Measurements from ENCODE around the gene PCSK4.
"Not testable (repeated sequence)": the region's sequence is repeated elsewhere in the genome, so short reads cannot be mapped to it uniquely, and the experiment has no call there.

Gene PCSK4

GRCh38 chr19:1490311-1491113, at the start of gene PCSK4:
Gene PCSK4 (minus strand): TSS chr19:1490350. CDS start chr19:1490346, 4 bp downstream.
- peak; percentile 96 for DNase-seq

GRCh38 chr19:1539749-1540148, 49.6 kb upstream of the PCSK4 start:
- not testable (repeated sequence) for DNase-seq

DNA sequence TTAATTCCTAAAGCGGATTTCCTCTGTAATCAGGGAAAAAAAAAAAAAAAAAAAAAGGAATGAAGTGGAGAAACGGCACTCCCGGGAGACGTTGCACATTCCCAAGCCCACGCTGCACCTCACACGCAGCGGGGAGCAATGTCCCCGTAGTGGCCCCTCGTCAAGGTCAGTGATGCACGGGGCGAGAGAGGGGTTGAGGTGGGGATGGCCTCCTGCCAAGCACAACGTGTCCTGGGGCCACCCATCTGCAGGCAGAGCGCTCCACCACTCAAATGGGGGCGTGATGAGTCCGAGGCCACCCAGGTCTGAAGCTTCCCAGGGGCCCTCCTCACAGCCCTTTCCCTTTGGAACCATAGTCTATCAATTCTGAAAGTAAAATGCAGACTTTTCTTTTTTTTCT, 48.8 kb upstream of the PCSK4 start:
- DNase-seq, result no peak

DNA sequence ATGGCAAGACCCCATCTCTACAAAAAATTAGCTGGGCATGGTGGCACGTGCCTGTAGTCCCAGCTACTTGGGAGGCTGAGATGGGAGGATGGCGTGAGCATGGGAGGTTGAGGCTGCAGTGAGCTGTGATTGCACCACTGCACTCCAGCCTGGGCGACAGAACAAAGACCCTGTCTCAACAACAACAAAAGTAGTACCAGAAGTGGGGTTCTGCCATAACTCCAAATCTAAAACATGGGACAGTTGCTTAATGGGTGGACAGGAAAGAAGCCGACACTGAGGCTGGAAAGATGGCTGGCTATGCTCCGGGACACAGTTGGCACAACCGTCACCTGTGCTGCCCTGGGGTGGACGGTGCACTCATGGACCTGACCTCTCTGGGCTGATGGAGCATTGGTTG, 45.5 kb upstream of the PCSK4 start:
- DNase-seq, result not testable (repeated sequence)

DNA sequence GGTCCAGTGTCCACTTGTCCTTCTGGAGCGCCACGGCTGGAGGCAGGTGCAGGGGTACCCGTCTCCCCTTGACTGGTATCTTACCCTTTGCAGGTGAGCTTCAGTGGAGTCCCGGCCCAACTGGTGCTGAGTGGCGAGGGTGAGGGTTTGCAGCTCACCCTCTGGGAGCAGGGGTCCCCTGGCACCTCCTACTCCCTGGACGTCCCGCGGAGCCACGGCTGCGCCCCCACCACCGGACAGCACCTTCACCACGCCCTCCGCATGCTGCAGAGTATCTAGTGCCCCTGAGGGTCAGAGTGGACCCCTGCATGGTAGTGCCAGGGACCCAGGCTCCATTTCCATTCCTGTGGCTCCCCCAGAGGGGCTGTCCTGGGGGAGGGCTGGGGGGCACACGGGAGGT, 44.8 kb upstream of the PCSK4 start:
- no peak for DNase-seq

GRCh38 chr19:1533510-1534150, 43.5 kb upstream of the PCSK4 start:
- DNase-seq, result no peak

DNA sequence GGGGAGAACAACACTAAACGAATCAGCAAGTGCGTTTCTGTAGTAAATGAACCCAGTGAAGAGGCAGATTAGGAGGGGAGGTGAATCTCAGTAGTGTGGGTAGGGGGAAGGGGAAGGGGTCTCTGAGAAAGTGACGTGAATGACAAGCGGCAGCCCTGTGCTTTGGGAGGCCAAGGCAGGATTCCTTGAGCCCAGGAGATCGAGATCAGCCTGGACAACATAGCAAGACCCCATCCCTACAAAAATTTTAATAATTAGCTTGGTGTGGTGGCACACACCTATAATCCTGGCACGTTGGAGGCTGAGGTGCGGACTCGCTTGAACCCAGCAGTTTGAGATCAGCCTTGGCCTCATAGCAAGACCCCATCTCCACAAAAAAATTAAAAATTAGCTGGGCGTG, 41.9 kb upstream of the PCSK4 start:
- DNase-seq, result no peak

DNA sequence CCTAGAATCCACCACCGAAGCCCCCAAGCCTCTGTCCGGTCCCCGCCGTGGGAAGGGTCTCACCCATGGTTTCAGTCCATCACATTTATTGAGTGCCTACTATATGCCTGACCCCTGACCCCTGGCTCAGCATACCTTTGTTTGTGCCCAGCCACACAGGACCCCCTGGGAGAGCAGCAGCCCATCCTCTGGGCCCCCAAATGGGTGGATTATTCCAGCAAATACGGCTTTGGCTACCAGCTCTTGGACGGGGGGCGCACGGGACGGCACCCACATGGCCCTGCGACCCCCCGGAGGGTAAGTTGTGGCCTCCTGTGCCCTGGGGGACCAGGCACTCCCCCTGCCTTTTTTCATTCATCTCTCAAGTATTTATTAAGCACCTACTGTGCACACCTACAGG, 41.4 kb upstream of the PCSK4 start:
- no peak for DNase-seq

DNA sequence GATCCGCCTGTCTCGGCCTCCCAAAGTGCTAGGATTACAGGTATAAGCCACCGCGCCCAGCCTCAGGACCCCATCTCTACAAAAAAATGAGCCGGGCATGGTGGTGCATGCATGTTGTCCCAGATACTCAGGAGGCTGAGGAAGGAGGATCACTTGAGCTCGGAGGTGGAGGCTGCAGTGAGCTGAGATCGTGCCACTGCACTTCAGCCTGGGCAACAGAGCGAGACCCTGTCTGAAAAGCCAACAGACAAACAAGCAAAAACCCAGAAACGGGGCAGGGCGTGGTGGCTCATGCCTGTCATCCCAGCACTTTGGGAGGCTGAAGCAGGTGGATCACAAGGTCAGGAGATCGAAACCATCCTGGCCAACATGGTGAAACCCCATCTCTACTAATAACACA, 40.7 kb upstream of the PCSK4 start:
- not testable (repeated sequence) for DNase-seq

GRCh38 chr19:1529430-1529816, 39.3 kb upstream of the PCSK4 start:
- DNase-seq, result no peak

GRCh38 chr19:1528596-1529429, 38.7 kb upstream of the PCSK4 start:
- DNase-seq, result no peak

- DNase-seq, result no peak
Measured at GRCh38 chr19:1527650-1528309, 37.6 kb upstream of the PCSK4 start.

- no peak for DNase-seq
Measured at GRCh38 chr19:1526979-1527649, 37.0 kb upstream of the PCSK4 start.

DNA sequence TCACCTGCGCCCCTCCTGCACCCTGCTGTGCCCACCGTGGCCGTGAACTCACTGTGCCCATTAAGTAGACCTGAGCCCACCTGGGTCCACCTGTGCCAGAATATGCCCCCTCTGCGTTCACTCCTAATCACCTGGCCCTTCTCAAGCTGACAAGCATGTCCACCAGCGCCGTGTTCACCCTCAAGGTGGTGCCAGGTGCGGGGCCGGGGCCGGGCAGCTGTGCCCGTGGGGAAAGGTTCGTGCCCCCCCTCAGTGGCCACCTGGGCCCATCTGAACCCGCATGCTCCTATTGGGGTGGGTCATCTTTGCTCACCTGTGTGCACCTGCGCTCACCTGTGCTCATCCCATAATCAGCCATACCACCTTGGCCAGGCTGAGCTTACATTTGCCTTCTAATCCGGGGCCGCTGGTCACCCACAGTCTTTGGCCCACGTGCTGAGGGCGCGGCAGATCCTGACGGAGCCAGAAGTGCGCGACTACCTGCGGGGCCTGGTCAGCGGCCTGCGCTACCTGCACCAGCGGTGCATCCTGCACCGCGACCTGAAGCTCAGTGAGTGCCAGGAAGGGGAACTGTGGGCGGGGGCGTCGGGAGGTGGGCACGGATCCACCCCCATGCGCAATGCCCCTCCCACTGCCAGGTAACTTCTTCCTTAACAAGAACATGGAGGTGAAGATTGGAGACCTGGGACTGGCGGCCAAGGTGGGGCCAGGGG, 36.1 kb upstream of the PCSK4 start:
- no peak for DNase-seq

- DNase-seq, result no peak
Measured at GRCh38 chr19:1525343-1525742, 35.2 kb upstream of the PCSK4 start.

DNA sequence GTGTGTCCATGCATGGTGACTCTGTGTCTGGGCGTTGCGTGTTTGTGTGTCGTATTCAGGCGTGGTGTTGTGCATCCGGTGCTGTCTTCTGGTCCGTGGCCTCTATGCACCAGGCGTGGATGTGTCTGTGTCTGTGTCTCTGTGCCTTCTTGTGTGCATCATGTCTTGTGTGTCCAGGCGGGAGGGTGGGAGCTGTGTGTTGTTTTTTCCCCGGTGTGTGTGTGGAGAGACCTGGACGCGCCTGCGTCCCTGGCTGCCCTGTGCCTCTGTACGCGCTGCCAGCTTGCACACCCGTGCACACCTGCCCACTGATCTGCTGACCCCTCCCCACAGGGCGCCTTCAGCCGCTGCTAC, 34.8 kb upstream of the PCSK4 start:
- no peak for DNase-seq

DNA sequence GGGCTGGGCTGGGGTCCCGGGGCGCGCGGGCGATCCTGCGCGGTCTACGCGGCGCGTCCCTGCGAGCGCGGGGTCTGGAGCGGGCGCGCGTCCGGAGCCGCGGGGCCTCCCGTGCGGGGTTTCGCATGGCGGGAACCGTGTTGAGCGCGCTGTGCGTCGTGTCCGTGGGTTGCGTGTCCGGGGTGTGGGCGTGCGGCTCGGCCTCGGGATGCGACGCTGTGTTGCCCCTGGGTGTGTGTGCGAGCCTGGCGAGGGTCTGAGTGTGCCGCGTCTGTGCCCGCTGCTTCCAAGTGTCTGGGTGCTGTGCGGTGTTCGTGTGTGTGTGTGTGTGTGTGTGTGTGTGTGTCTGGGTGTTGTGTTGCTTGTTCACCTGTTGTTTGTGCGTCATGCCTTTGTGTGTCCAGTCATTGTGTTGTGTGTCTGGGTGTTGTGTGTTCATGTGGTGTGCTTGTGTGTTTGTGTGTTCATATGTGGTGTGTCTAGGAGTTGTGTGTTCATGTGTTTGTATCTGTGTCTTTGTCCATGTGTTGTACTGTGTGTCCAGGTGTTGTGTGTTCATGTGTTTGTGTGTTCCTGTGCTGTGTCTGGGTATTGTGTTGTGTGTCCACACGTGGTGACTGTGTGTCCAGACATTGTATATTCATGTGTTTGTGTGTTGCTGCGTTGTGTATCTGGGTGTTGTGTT, 34.3 kb upstream of the PCSK4 start:
- no peak for DNase-seq

DNA sequence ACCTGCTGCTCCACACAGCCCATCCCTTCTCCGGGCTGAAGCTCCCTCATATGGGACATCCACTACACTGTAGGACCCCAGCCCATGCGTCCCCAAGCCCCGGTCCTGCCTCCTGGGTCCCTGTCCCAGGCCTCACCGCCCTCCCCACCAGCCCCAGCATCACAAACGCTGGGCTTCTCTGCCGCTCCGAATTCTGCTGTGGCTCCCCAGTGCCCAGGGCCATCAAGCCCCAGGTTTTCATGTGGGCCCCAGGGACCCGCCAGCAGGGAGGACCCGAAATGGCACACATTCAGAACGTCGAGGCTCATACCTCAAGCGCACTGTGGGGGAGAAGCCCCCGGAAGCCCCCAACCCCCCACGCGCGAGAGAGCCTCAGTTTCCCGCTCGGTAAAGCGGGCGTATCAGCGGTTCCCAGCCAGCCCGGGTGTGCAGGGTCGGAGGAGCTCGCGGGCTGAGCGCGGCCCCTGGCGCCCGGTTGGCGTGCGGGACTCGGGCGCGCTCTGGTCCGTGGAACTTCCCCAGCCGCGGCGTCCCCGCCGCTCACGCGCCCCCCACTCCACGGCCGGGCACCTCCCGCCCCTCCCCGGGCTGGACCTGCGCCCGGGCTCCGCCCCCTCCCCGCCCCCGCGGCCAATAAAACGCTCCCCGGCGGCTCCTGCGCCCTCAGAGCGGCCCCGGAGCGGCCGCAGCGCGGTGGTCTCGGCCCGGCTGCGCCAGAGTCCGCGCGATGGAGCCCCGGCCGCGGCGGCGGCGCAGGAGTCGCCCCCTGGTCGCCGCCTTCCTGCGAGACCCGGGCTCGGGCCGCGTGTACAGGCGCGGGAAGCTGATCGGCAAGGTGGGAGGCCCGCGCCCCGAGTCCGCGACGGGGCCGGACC, 33.5 kb upstream of the PCSK4 start, which contains the start of gene PLK5:
TSS of gene PLK5 (plus strand) at position 666 of the 875 bp plus-strand sequence. CDS start 2,920 bp downstream, outside the sequence.
- no peak for DNase-seq

DNA sequence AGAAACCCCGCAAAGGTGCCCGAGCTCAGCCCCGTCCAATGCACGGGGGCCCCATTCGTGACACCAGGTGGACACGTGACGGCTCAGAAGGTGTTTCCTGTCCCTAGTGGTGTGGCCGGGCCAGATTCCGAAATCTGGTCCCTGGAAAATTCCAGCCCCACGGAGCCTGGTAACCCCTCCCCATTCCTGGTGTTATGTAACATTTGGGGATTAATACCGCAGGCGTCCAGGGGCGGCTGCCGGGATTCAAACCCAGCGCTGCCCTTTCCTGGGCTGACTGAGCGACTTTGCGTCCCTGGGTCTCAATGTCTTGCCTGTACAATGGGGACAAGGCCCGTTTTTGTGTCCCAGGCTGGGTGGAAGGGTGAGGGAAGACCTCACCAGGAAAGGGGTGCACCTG, 32.7 kb upstream of the PCSK4 start:
- DNase-seq, result no peak

DNA sequence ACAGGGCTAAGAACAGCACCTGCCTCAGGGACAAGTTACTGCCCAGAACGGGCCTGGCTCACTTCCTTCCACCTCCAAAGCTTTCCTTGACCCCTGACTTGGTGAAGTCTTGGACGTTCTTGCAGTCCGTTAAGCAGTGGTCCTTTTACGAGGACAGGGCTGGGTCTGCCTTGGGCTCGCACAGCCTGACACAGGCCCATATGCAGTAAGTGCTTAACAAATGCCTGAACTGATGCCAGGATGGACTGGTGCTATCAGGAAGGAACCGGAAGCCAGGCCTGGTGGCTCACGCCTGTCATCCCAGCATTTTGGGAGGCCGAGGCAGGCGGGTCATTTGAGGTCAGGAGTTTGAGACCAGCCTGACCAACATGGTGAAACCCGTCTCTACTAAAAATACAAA, 31.9 kb upstream of the PCSK4 start:
- no peak for DNase-seq
